Measurements from ENCODE around the gene AHRR. TPM values are rescaled to one million over a fixed set of nuclear protein-coding genes. Genes with fewer than 3 reads are reported as not detected.

AHRR gene
- total RNA-seq, 1 donor from 2014 or later = 6.1 TPM

DNA sequence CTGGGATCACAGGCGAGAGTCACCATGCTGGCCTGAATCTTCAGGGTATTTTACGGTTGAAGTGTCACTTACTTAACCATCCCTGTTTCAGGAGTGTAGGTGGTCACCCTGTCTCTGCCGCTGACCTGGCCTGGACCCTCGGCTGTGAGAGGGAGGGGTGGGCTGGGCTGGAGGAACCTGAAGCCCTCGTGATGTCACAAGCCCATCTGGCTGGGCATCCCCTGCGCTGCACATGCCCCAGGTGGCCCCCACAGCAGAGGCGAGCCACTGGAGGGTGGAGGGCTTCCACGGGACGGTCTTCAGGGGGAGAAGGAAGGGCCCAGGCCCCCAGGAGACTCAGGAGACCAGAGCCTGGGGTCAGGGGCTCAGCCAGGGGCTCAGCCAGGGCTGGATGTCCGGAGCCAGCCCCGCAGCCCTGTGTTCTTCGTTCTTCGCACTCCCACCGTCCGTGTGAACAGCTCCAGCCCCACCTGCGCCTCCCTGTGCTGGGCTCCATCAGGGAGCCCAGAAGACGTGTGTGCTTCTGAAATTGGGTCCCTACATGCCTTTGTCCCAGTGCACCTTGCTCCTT lies 7.6 kb upstream of the AHRR start:
- H3K9me3 Mint-ChIP-seq = no peaks in the 10 kb centered on the region
- H3K27ac Mint-ChIP-seq = no peak overlapping the region
- H3K4me3 Mint-ChIP-seq = no peak overlapping the region
- H3K27me3 Mint-ChIP-seq = no peaks in the 10 kb centered on the region
- POLR2A ChIA-PET = no interaction called here
- no peak for DNase-seq
- no peak for ATAC-seq (ENCODE audit: low read depth)
- H3K36me3 Mint-ChIP-seq (ENCODE audit: low read depth) = peaks cover 58% of the 10 kb centered on the region
- TF ChIP-seq, protein P1, sequence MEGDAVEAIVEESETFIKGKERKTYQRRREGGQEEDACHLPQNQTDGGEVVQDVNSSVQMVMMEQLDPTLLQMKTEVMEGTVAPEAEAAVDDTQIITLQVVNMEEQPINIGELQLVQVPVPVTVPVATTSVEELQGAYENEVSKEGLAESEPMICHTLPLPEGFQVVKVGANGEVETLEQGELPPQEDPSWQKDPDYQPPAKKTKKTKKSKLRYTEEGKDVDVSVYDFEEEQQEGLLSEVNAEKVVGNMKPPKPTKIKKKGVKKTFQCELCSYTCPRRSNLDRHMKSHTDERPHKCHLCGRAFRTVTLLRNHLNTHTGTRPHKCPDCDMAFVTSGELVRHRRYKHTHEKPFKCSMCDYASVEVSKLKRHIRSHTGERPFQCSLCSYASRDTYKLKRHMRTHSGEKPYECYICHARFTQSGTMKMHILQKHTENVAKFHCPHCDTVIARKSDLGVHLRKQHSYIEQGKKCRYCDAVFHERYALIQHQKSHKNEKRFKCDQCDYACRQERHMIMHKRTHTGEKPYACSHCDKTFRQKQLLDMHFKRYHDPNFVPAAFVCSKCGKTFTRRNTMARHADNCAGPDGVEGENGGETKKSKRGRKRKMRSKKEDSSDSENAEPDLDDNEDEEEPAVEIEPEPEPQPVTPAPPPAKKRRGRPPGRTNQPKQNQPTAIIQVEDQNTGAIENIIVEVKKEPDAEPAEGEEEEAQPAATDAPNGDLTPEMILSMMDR (IDR thresholded peaks at IDR 0.05) = no peak
- CTCF ChIA-PET = no interaction called here
- intact Hi-C loops (cut with micrococcal nuclease) = loop anchor here (10.0 kb wide), 1 partner anchor 331 kb away; no protein-coding TSS in a partner anchor
- peaks cover 6% of the 10 kb centered on the region for H3K4me1 Mint-ChIP-seq

DNA sequence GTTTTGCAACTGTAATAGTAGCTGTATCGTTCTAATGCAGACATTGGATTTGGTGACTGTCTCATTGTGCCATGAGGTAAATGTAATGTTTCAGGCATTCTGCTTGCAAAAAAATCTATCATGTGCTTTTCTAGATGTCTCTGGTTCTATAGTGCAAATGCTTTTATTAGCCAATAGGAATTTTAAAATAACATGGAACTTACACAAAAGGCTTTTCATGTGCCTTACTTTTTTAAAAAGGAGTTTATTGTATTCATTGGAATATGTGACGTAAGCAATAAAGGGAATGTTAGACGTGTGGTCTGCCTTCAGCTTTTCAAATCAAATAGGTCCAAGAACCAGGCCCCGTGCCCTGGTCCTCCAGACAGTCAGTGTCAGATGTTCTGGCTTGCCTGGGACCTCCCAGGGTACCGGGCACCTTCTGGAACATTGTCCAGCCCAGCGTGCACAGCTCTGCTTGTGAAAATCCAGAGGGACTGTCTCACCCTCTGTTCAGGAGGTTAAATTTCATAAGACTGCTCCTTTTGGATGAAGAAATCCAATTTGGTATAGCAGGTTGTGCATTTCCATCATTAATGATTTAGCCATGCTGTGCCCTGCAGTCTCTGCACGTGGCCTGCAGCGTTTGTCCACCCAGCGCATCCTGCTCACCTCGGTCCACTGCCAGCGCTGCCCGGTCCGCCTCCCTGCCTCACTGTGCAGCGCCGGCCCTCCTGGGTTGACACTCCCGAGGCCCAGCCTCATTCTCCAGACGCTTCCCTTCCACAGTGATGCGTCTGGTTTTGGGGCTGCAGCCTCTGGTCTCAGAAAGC lies 6.6 kb upstream of the AHRR start:
- H3K27ac Mint-ChIP-seq = no peak overlapping the region
- peaks cover 12% of the 10 kb centered on the region for H3K4me1 Mint-ChIP-seq
- ATAC-seq (ENCODE audit: low read depth) = no peak
- H3K4me3 Mint-ChIP-seq = no peak overlapping the region
- no peaks in the 10 kb centered on the region for H3K9me3 Mint-ChIP-seq
- intact Hi-C loops (cut with micrococcal nuclease) = loop anchor here (10.0 kb wide), 1 partner anchor 330 kb away; no protein-coding TSS in a partner anchor
- ChIA-PET CTCF (interaction anchor here (2.5 kb wide), 1 partner anchor 117 kb away, joined by 33 read pairs; no protein-coding TSS in a partner anchor), POLR2A (no interaction called here)
- peaks cover 52% of the 10 kb centered on the region for H3K36me3 Mint-ChIP-seq (ENCODE audit: low read depth)
- DNase-seq = no peak
- TF ChIP-seq, protein P1 (IDR thresholded peaks at IDR 0.05) = no peak
- H3K27me3 Mint-ChIP-seq = peaks cover 5% of the 10 kb centered on the region

DNA sequence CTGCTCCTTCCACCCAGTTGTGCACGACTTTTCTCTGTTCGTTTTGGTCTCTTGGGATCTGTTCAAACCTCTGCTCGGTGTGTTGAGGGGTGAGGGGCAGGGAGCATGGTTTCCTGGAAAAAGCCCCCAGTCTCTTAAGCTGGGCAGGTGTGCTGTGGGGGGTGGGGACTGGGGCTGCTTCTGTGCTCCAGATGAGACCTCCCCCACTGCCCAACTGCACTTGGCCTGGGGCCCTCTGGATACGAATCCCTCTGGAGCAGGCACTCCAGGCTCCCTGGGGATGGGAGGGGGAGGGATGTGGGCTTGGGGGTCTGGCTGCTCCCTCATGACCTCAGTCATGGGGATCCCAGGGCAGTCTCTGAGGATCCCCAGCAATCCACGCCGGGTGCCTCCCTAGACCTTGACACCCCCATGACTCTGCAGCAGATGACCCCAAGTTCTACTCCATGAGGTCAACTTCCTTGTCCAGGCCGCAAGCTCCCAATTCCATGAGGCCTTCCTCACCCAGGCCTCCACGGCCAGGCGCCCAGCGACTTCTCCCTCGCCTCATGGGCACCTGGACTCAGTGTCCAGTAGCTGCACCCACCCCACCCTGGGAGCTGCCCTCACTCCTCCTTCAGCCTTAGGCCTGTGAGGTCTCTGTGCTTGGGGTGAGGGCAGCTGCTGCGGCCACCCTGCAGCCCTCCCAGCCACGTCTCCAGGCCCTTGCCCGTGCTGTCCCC lies 5.9 kb upstream of the AHRR start:
- DNase-seq (no peak), ATAC-seq (ENCODE audit: low read depth) (no peak)
- peaks cover 10% of the 10 kb centered on the region for H3K27me3 Mint-ChIP-seq
- ChIA-PET CTCF (interaction anchor here (1.3 to 4.5 kb wide), 4 partner anchors 110 to 587 kb away, joined by 4 to 34 read pairs (median 24); no protein-coding TSS in a partner anchor), POLR2A (interaction anchor here (1.3 to 1.6 kb wide), 2 partner anchors 40 to 84 kb away, joined by 3 to 4 read pairs; no protein-coding TSS in a partner anchor)
- H3K4me1 Mint-ChIP-seq = peaks cover 16% of the 10 kb centered on the region
- H3K27ac Mint-ChIP-seq = no peak overlapping the region
- TF ChIP-seq, protein P1 (IDR thresholded peaks at IDR 0.05) = no peak
- peaks cover 45% of the 10 kb centered on the region for H3K36me3 Mint-ChIP-seq (ENCODE audit: low read depth)
- no peaks in the 10 kb centered on the region for H3K9me3 Mint-ChIP-seq
- intact Hi-C loops (cut with micrococcal nuclease) = loop anchor here (2.0 to 10.0 kb wide), 2 partner anchors 329 to 587 kb away; no protein-coding TSS in a partner anchor
- H3K4me3 Mint-ChIP-seq = no peak overlapping the region

DNA sequence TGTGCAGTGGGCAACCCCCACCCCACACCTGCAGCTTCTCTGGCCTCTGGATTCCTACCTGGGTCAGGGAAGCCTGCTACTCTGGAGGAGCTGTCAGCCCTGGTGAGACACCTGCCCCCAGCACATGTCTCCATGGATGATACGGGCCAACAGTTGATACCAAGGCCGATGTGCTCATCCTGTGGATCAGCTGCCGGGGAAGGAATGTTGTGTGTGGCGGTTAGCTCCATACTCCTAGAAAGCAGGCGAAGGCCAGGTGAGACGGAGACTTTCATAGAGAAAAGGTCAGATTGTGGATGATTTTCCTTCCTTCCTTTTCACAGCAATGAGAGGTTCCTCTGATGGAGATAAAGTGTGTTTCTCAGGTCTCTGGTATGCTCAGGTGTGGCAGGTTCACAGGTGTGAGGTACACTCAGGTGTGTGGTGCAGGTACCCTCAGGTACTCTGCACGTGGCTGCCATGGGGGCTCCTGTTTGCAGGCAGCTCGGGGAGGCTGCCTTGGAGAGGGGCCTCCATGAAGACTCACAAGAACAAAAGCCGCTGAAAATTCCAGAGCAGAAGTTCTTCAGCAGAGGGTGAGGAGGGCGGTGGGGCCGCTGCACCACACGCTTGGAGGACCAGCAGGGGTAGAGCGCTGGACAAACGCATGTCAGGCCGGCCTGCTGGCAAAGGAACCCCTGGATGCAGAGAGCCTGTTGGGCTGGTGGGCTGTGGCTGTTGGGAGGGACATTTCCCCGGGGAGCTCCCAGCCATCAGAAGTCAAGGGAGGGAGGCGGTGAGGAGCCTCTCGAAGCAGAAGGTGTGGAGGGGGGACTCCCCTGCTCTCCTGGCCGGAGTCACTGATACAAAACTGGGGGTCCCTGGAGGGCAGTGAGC lies 5.1 kb upstream of the AHRR start:
- ATAC-seq (ENCODE audit: low read depth) (peak; percentile 6), DNase-seq (no peak)
- no peak overlapping the region for H3K4me3 Mint-ChIP-seq
- TF ChIP-seq, protein P1 (IDR thresholded peaks at IDR 0.05) = no peak
- peaks cover 38% of the 10 kb centered on the region for H3K36me3 Mint-ChIP-seq (ENCODE audit: low read depth)
- CTCF ChIA-PET = interaction anchor here (1.0 to 4.5 kb wide), 10 partner anchors 21 to 586 kb away, joined by 3 to 34 read pairs (median 6); no protein-coding TSS in a partner anchor
- peak overlapping the region; percentile 6 for H3K27ac Mint-ChIP-seq
- H3K4me1 Mint-ChIP-seq = peaks cover 21% of the 10 kb centered on the region
- intact Hi-C loops (cut with micrococcal nuclease) = loop anchor here (1.0 to 10.0 kb wide), 4 partner anchors 109 to 586 kb away; no protein-coding TSS in a partner anchor
- POLR2A ChIA-PET = interaction anchor here (0.5 to 1.6 kb wide), 5 partner anchors 39 to 130 kb away, joined by 3 to 5 read pairs (median 4); no protein-coding TSS in a partner anchor
- peaks cover 11% of the 10 kb centered on the region for H3K27me3 Mint-ChIP-seq
- H3K9me3 Mint-ChIP-seq = no peaks in the 10 kb centered on the region

Data from activated B cell treated with CpG ODN at 0.5 μM for 24 hours (primary cell).